ENCODE results near the gene CREBBP.

GRCh38 chr16:3807425-3808123, 72.9 kb downstream of the CREBBP start:
- TF ChIP-seq CTCF (IDR thresholded peaks at IDR 0.05) (no peak), POLR2A (IDR thresholded peaks at IDR 0.05) (no peak)
